ENCODE measurements around the gene RIPOR1.
A peak's percentile ranks its signal among the peaks of the same experiment; 100 is the strongest.

Gene RIPOR1

DNA sequence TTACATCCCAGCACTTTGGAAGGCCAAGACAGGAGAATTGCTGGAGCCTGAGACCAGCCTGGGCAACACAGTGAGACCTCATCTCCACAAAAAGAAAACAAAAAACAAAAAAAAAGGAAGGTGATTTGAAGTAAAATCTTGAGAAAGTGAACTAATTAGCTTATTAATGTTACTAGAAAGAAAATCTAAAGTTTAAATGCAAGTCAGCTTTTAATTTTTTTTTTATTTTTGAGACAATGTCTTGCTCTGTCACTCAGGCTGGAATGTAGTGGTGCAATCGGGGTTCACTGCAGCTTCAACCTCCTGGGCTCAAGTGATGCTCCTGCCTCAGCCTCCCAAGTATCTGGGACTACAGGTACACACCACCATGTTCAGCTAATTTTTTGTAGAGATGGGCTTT is 30.2 kb downstream of the RIPOR1 start:
- no peak for DNase-seq

DNA sequence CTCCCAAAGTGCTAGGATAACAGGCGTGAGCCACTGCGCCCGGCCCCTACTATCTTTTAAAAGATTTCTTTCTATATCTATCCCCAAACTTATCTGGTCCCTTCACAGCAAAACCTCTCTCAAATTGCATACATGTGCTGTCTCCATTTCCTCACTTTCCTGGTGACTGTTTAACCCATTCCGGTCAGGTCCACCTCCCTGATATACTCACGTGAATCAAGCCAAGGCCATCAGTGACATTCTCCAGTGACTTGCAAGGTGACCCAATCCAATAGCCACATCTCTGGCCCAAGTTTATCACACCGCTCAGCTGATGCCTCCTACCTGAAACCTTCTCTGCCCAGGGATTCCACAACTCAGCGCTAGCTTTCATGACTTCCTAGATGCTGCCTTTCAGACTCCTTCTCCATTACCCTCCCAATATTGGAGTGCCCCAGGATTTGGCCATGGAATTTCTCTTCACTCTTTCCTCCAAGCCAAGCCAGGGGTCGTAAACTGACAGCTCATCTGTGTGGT is 32.3 kb downstream of the RIPOR1 start:
- DNase-seq: no peak

DNA sequence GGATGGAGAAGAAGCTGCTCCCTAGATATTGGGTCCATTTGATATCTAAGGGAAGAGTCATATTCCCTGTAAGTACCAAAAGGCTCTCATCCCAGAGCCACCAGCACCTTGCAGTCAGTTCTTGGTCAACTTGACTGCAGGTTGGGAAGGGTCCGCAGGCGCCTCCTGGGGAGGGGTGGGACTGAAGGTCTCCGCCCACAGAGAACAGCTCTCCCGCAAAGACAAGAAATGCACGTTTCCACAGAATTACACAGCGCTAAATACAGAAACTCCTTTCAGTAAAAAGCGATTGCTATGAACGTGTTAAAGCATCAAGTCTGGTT is 32.8 kb downstream of the RIPOR1 start:
- no peak for DNase-seq

DNA sequence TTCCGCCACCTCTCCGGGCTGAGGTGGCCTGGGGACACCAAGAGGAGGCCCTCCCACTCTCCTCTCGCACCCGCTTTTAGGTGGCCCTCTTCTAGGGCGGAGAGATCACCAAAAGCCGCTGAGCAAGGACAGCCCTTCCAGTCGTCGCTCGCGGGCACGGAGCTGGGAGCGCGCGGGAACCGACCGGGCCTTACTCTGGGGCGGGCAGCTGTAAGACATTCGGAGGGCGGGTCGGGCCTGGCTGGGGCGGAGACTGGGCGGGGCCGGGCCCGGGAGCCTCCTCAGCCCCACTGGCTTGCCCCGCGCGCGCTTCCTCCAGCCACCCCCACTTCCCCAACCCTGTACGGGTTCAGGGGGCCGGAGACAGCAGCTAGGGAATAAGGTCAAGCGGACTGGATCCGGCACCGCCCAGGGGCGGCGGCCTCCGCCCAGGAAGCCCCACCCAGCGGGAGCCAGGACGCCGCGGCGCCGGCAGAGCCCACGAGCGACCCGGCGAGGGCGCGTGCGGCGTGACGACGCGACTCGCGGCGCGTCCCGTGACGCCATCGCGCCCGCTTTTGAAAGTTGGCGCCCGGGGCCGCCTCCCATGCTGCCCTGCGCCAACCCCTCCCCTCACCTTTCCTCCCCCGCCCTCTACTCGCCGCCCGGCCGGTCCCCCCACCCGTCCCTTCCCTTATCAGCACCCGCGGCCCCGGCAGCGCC is 33.3 kb downstream of the RIPOR1 start:
- peak; percentile 95 for DNase-seq

DNA sequence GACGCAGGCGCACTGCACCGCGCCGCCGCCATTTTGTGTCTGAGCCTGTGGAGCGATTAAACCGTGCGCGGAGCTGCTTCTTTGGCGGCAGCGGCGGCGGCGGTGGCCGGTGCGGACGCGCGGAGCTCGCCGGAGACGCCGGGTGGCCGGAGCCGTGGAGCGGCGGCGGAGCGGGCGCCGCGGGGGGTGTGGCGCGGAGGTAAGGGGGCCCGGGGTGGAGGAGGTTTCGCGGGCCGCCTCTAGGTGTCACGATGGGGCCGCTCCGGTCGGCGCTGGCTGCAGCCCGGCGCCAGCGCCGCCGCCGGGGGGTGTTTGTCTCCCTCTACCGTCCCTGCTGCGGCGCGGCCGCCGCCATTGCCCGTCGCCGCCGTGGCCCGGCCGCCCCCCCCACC is 33.9 kb downstream of the RIPOR1 start, which contains the start of gene CTCF:
Gene CTCF, plus strand, starts transcription at position 1 of the 392 bp plus-strand sequence. CDS start 48,307 bp downstream, outside the sequence.
- DNase-seq: peak; percentile 58

DNA sequence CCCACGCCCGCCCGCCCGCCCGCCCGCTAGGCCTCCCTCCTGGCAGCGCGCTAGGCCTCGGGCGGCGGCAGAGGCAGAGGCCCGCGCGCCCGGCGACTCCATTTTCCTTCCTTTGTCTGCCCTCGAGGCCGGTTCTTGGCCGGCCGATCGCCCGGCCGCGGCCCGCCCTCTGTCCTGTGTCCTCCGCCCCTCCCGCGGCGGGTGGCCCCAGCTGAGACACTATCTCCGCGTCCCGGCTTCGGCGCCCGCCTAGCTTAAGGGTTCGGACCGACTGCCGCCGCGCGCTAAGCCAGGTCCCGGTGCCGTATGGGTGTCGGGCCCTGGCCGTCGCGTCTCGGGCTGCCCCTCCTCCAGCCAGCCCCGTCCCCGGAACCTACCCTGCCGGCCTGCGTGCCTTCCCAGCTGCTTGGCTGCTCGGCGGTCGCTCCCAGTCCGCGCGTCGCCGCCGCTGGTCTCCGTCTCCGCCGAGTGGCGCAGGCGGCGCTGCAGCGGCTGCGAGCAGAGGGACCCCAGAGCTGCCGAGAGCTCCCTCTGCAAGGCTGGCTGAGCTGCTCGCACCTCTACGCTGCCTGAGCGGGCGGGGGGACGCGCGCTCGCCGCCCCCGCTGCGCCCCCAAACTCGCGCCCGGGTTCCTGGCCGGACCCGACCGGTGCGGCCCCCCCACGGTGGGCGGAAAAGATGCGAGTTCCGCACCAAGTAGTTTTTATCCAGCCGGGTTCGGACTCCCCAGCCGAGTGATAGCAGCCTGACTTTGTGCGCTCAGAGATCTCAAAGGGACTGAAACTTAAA is 34.5 kb downstream of the RIPOR1 start:
- DNase-seq: no peak

DNA sequence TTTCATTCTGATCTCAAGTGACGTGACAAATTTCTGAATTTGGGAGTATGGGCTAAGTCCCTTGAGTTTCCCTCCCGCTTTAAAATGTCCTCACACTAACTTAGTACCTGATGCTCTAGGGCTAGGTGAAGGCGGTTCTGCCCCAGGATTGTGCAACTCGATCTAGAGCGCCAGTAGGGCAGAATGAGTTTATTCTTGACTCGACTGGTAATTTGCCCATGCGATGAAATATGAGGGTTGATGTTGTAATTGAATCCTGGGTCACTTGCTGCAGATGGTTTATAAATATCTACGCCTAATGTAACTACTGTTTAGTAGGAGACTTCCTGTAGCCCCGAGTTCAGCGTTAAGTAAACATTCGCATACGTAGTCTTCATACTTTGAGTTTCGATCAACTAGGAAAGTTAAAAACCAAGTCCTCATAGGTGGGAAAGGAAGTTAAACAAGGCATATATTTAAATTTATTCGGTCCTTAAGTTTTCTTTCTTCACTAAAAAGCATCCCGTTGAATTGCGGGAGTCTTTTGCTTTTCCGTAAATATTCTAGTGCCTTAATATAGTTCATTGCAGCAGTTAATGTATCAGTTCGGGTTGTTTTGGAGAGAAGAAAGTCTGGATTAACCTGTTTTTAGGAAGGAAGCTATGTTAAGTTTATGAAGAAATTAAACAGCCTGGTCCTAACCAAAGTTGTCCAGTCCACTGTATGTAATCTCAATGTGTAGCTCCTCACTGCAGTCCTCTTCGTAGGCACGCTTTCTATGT is 35.3 kb downstream of the RIPOR1 start:
- DNase-seq: no peak

DNA sequence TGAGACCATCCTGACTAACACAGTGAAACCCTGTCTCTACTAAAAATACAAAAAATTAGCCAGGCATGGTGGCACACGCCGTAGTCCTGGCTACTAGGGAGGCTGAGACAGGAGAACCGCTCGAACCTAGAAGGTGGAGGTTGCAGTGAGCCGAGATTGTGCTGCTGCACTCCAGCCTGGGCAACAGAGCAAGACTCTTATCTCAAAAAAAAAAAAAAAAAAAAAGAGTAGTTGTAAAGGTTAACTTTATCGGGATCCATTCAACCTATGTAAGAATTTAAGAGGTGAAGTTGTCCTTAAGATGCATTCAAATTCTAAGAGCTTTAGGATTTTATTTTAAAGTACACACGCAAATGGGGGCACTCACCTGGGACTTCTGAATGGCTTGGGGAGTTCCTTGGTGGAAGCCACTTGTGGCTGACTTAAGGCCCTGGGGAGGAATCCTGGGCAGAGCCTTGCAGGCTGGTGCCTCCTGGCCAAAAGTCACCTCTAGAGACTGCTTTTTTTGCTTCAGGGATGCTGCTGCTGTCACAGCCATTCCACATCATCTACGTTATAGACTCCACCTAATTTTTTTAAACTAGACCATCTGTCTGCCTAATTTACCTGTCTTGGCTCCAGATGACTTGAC is 37.0 kb downstream of the RIPOR1 start:
- DNase-seq: no peak

DNA sequence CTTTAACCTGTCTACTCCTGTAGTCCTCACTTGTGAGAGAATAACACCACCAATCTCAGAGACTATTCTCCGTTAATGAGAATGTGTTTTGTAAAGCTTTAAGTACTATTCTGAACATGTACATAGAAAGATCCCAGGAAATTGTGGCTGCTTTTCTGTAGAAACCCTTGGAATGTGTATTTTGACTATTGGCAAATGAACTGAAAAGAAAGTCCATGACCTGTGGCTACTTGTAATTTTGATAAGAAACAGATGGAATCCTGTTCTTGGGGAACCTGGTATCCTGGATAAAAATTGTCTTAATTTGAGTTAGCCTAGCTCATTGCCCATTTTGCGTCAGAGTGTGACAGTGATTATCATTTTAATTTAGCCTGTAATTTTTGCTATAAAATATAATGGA is 42.8 kb downstream of the RIPOR1 start:
- DNase-seq: no peak

DNA sequence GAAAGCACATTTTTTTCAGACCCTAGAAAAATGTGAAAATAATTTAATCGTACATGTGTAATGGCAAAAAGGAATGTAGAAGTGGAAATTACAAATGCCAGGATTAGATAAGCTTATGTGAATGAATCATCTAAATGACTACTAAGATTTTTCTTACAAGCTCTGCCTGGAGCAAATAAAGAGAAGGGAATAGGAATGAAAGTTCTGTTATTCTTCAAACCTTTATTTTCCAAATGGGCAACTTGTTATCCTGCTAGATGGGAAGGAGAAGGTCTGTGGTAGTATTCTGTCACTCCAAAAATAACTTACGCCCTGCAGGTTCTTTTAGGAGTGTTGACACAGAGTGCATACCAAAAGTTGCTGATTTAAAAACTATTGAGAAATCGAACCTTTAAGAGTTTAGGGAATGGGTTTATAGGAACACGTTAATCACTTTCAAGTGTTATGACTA is 43.4 kb downstream of the RIPOR1 start:
- DNase-seq: no peak

DNA sequence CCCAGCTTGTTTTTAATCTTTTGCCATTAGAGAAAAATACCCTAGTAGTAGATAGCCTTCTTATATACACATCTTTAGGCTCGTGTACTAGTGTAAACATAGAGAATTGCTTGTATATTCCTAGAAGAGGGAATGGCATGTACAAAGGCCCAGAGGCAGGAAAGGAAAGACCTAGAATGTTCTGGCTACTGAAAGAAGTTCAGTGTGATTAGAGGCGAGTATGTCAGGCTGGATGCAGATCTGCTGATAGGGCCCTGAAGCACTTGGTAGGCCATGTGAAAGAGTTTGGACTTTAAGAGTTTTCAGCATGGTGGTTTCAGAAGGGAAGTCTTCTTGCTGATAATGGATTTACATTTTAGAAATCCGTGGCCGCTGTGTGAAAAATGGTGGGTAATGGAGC is 51.1 kb downstream of the RIPOR1 start:
- no peak for DNase-seq

DNA sequence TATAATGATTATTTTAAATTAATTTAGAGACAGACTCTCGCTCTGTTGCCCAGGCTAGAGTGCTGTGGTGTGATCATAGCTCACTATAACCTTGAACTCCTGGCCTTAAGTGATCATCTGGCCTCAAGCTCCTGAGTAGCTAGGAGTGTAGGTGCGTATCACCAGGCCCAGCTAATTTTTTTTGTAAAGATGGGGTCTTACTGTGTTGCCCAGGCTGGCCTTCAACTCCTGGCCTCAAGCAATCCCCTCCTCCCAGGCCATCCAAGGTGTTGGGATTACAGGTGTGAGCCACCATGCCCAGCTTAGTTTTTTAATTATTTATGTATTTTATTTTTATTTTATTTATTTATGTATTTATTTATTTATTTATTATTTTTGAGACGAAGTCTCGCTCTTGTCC is 51.6 kb downstream of the RIPOR1 start:
- DNase-seq: no peak

DNA sequence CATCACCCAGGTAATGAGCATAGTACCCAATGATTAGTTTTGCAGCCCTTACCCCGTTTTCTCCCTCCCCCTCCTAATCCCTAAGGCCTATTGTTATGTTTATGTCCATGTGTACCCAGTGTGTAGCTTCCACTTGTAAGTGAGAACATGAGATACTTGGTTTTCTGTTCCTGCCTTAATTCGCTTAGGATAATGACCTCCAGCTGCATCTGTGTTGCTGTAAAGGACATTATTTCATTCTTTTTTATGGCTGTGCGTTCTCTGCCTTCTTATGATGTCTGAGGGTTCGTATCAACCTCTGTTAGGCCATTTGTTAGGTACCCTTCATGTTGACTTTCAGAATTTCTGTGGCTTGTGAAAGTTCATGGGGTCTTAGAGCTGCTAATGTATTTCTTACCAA is 64.7 kb downstream of the RIPOR1 start:
- no peak for DNase-seq

DNA sequence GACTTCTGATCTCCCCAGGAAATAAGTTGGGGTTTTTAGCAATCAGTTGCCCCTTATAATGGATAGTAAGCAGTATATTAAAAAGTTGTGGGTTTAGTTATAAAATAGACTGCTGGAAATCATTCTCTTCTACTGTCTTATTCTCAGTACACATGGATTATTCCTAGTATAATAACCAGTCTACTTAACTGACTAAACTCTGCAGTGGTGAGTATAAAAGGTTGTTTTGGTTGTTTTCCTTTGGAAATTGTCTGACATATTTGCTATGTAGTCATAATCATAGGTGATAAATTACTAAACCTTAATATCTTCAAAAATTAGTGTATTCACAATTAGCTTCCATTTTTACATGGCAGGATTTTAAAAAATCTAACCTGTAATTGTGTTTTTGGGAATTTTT is 65.1 kb downstream of the RIPOR1 start:
- DNase-seq: no peak

DNA sequence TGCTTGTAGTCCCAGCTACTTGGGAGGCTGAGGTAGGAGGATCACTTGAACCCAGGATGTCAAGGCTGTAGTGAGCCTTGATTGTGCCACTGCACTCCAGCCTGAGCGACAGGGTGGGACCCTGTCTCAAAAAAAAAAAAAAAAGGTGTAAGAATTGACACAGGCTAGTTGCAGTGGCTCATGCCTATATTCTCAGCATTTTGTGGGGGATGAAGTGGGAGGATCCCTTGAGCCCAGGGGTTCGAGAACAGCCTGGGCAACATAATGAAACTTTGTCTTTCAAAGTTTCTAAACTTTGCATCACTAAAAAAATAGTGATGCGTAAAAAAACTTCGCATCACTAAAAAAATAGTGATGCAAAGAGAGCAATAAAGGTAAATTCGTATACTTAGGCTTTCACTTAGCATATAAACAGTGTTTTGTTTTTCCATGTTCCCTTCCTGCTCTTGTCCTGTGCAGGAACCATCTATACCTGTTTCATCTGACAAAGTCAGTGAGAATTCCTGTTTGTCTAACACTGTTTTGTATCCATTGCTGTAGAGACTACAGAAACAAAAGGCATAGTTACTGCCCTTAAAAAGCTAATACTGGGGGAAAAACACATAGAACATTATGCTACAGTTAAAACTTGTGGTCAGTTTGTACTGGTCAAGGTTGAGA is 65.8 kb downstream of the RIPOR1 start:
- DNase-seq: no peak

DNA sequence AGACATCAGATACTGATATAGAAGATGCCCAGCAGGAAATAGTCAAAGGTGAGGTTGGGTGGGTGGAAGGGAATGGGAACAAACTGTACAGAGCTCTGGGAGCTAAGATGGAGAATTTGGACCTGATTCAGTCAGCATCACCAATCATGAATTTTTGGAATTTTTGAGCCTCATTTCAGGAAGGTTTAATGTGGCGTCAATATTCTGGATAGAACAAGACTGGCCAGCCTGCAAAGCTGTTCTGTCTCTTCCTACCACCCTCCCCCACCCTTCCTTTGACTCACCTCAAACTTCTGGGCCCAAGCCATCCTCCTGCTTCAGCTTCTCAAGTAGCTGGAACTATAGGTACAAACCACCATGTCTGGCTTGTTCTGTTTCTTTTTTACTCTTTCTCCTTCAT is 66.3 kb downstream of the RIPOR1 start:
- DNase-seq: no peak
